H9 (cell line): Measurements from ENCODE around the gene RNF113B. TPM values are rescaled to one million over a fixed set of nuclear protein-coding genes. Genes with fewer than 3 reads are reported as not detected.

Source experiments
- DNase-seq: peaks from one replicate; pipeline ENCODE4 v3.0.0-alpha.2; 2017
- H2AFZ ChIP-seq: one replicate; pipeline ENCODE4 v1.6.1; 2013; ENCODE audit warnings: mild to moderate bottlenecking, low read length, control low read depth, moderate library complexity
- H2AK5ac ChIP-seq: 2 replicates; pipeline ENCODE4 v1.6.1; 2013; ENCODE audit warnings: low read length, control low read depth, mixed read lengths; ENCODE audit not compliant: insufficient read length
- H2BK120ac ChIP-seq: one replicate; pipeline ENCODE4 v1.6.1; 2013; ENCODE audit warnings: low read depth, mild to moderate bottlenecking, low read length, control low read depth, inconsistent platforms; ENCODE audit not compliant: poor library complexity, severe bottlenecking
- H2BK12ac ChIP-seq: 2 replicates; pipeline ENCODE4 v1.6.1; 2013; ENCODE audit warnings: low read length, control low read depth, mixed read lengths, low read depth; ENCODE audit not compliant: insufficient read length
- H2BK15ac ChIP-seq: 2 replicates; pipeline ENCODE4 v1.6.1; 2013; ENCODE audit warnings: low read depth, low read length, control low read depth
- H2BK20ac ChIP-seq: one replicate; pipeline ENCODE4 v1.6.1; 2013; ENCODE audit warnings: low read depth, mild to moderate bottlenecking, low read length, control low read depth, inconsistent platforms; ENCODE audit not compliant: poor library complexity, severe bottlenecking
- H2BK5ac ChIP-seq: 2 replicates; pipeline ENCODE4 v1.6.1; 2013; ENCODE audit warnings: low read length, control low read depth, mixed read lengths; ENCODE audit not compliant: insufficient read length
- H3K14ac ChIP-seq: 2 replicates; pipeline ENCODE4 v1.6.1; 2013; ENCODE audit warnings: low read length, control low read depth; ENCODE audit not compliant: insufficient read depth
- H3K18ac ChIP-seq: 2 replicates; pipeline ENCODE4 v1.6.1; 2013; ENCODE audit warnings: low read depth, mild to moderate bottlenecking, mixed read lengths, low read length, control low read depth; ENCODE audit not compliant: insufficient read length
- H3K23ac ChIP-seq: 2 replicates; pipeline ENCODE4 v1.6.1; 2013; ENCODE audit warnings: low read length, control low read depth, mixed read lengths, low read depth; ENCODE audit not compliant: insufficient read length
- H3K23me2 ChIP-seq: 2 replicates; pipeline ENCODE4 v1.6.1; 2013; ENCODE audit warnings: low read depth, mild to moderate bottlenecking, mixed read lengths, low read length, control low read depth; ENCODE audit not compliant: insufficient read length, poor library complexity, severe bottlenecking
- H3K27ac ChIP-seq: 2 replicates; pipeline ENCODE4 v1.5.1; 2013; ENCODE audit warnings: low read length, control low read depth, mixed read lengths, low read depth; ENCODE audit not compliant: insufficient read length
- H3K27me3 ChIP-seq: 2 replicates; pipeline ENCODE4 v1.6.1; 2013; ENCODE audit warnings: low read length, control low read depth, inconsistent platforms; ENCODE audit not compliant: insufficient read depth
- H3K4ac ChIP-seq: 2 replicates; pipeline ENCODE4 v1.6.1; 2013; ENCODE audit warnings: low read depth, mild to moderate bottlenecking, control low read depth, inconsistent platforms, low read length, moderate library complexity
- H3K4me1 ChIP-seq: 2 replicates; pipeline ENCODE4 v1.6.1; 2013; ENCODE audit warnings: low read length, control low read depth, inconsistent platforms; ENCODE audit not compliant: insufficient read depth
- H3K4me2 ChIP-seq: 2 replicates; pipeline ENCODE4 v1.6.1; 2013; ENCODE audit warnings: low read length, control low read depth, mixed read lengths; ENCODE audit not compliant: insufficient read length, insufficient read depth
- H3K56ac ChIP-seq: 2 replicates; pipeline ENCODE4 v1.6.1; 2013; ENCODE audit warnings: low read depth, mild to moderate bottlenecking, mixed read lengths, low read length, control low read depth; ENCODE audit not compliant: insufficient read length
- H3K79me1 ChIP-seq: 2 replicates; pipeline ENCODE4 v1.6.1; 2013; ENCODE audit warnings: low read depth, mild to moderate bottlenecking, moderate library complexity, low read length, control low read depth, inconsistent platforms; ENCODE audit not compliant: insufficient read depth, poor library complexity, severe bottlenecking
- H3K79me2 ChIP-seq: 2 replicates; pipeline ENCODE4 v1.6.1; 2013; ENCODE audit warnings: low read length, control low read depth, inconsistent platforms; ENCODE audit not compliant: insufficient read depth
- H3K9ac ChIP-seq: 2 replicates; pipeline ENCODE4 v1.6.1; 2013; ENCODE audit warnings: low read length, control low read depth, mixed read lengths; ENCODE audit not compliant: insufficient read length; ENCODE audit errors: extremely low read depth
- H3K9me3 ChIP-seq: one replicate; pipeline ENCODE4 v1.6.1; 2013; ENCODE audit warnings: low read depth, low read length, inconsistent platforms; ENCODE audit not compliant: control insufficient read depth
- H3T11ph ChIP-seq: one replicate; pipeline ENCODE4 v1.6.1; 2013; ENCODE audit warnings: mild to moderate bottlenecking, low read length, control low read depth, inconsistent platforms
- H4K20me1 ChIP-seq: one replicate; pipeline ENCODE4 v1.6.1; 2013; ENCODE audit not compliant: control insufficient read depth, insufficient read length, insufficient read depth
- H4K5ac ChIP-seq: 2 replicates; pipeline ENCODE4 v1.6.1; 2013; ENCODE audit warnings: low read depth, mild to moderate bottlenecking, mixed read lengths, low read length, control low read depth; ENCODE audit not compliant: insufficient read length
- H4K8ac ChIP-seq: replicated peaks from 2 replicates; pipeline ENCODE4 v1.6.1; 2013; ENCODE audit warnings: low read length, control low read depth, mixed read lengths, low read depth; ENCODE audit not compliant: insufficient read length
- H4K91ac ChIP-seq: 2 replicates; pipeline ENCODE4 v1.6.1; 2013; ENCODE audit warnings: low read depth, mild to moderate bottlenecking, moderate library complexity, mixed read lengths, low read length, control low read depth; ENCODE audit not compliant: insufficient read length
- H3K27ac Mint-ChIP-seq, 3 experiments: 2 replicates in 2 of 3; 3 replicates in 1 of 3; pipeline ENCODE4 v1.8.0; 2020 to 2021; ENCODE audit warnings: mixed read lengths in 3 of 3, mild to moderate bottlenecking in 1 of 3, moderate library complexity in 1 of 3
- H3K27me3 Mint-ChIP-seq: 2 replicates; pipeline ENCODE4 v1.8.0; 2021; ENCODE audit warnings: low read depth, mild to moderate bottlenecking, moderate library complexity, mixed read lengths
- H3K36me3 Mint-ChIP-seq, 3 experiments: 2 replicates in 2 of 3; 3 replicates in 1 of 3; pipeline ENCODE4 v1.8.0; 2020 to 2021; ENCODE audit warnings: low read depth in 3 of 3, mixed read lengths in 3 of 3; ENCODE audit not compliant: insufficient read depth in 1 of 3
- H3K4me1 Mint-ChIP-seq, 2 experiments: 2 replicates each; pipeline ENCODE4 v1.8.0; 2020; ENCODE audit warnings: mixed read lengths in 2 of 2
- H3K4me3 Mint-ChIP-seq, 2 experiments: 2 replicates in 1 of 2; 3 replicates in 1 of 2; pipeline ENCODE4 v1.8.0; 2020 to 2021; ENCODE audit warnings: mild to moderate bottlenecking in 2 of 2, mixed read lengths in 2 of 2, moderate library complexity in 1 of 2
- H3K9me3 Mint-ChIP-seq, 2 experiments: 2 replicates in 1 of 2; 3 replicates in 1 of 2; pipeline ENCODE4 v1.8.0; 2020; ENCODE audit warnings: mild to moderate bottlenecking in 2 of 2, mixed read lengths in 2 of 2, moderate library complexity in 1 of 2
- CTCF ChIP-seq: fragments of 200-600 bp; sonication (generic); conservative IDR thresholded peaks from 3 replicates; pipeline ENCODE4 v1.8.0; 2021; ENCODE audit warnings: antibody characterized with exemption, mild to moderate bottlenecking
- WGBS: extraction: QIAGEN DNeasy Blood & Tissue Kit; methylation state at CpG from one replicate; pipeline ENCODE4 v1.1.7; 2013; ENCODE audit warnings: missing lambda C conversion rate, low lambda C conversion rate, mixed read lengths; ENCODE audit not compliant: insufficient read length; ENCODE audit errors: extremely low coverage; 5-methylcytosine and 5-hydroxymethylcytosine counted together
- total RNA-seq: library from RNA; stranded (reverse); gene quantifications from 2 replicates; pipeline ENCODE4 v1.2.1, GENCODE V29; 2021

The RNF113B gene
- total RNA-seq, 1 experiment from 2014 or later: not detected

- H3K79me2 ChIP-seq: peaks cover 12% of the 10 kb centered on the region; the same call in 1 of the 2 replicates
- H3K4me1 ChIP-seq: peaks cover 4% of the 10 kb centered on the region
- H2AFZ ChIP-seq: no peak overlapping the region
- H3K27ac ChIP-seq: no peak overlapping the region
- H2BK120ac ChIP-seq: no peak overlapping the region
- no peak overlapping the region for H3K4me2 ChIP-seq
- no peak for DNase-seq
- no peak for TF ChIP-seq CTCF
- H2BK15ac ChIP-seq: no peak overlapping the region
- H4K91ac ChIP-seq: no peak overlapping the region
- H2BK20ac ChIP-seq: no peak overlapping the region
- H3K27ac Mint-ChIP-seq: no peak overlapping the region
- H4K8ac ChIP-seq: no peak overlapping the region
- no peaks in the 10 kb centered on the region for H3K27me3 ChIP-seq
- H3K36me3 Mint-ChIP-seq: peaks cover 9 to 10% (median 10%) of the 10 kb centered on the region in 3 experiments
- H3K4ac ChIP-seq: no peak overlapping the region
- no peak overlapping the region for H3K14ac ChIP-seq
- no peak overlapping the region for H3K18ac ChIP-seq
- peaks cover 2% of the 10 kb centered on the region for H3K79me1 ChIP-seq
- H3K9me3 ChIP-seq: no peaks in the 10 kb centered on the region
- H3T11ph ChIP-seq: no peak overlapping the region
- H3K9ac ChIP-seq: no peak overlapping the region
- no peak overlapping the region for H3K56ac ChIP-seq
- H3K9me3 Mint-ChIP-seq: no peaks in the 10 kb centered on the region
- no peaks in the 10 kb centered on the region for H3K23me2 ChIP-seq
- H3K23ac ChIP-seq: no peak overlapping the region
- H3K27me3 Mint-ChIP-seq: no peaks in the 10 kb centered on the region
- H3K4me1 Mint-ChIP-seq: peaks cover 21 to 31% of the 10 kb centered on the region in 2 experiments
- no peak overlapping the region for H2BK12ac ChIP-seq
- H2BK5ac ChIP-seq: no peak overlapping the region
- WGBS: no CpG with 5 or more reads among the region's 5 CpGs
- H4K5ac ChIP-seq: no peak overlapping the region
- no peaks in the 10 kb centered on the region for H4K20me1 ChIP-seq
- no peak overlapping the region for H3K4me3 Mint-ChIP-seq
- no peak overlapping the region for H2AK5ac ChIP-seq
Observed at GRCh38 chr13:98155475-98156109, 21.5 kb downstream of the RNF113B start.
